IMR-90 (cell line): ENCODE results near the gene OR10S1. TPM values are rescaled to one million over a fixed set of nuclear protein-coding genes. Genes with fewer than 3 reads are reported as not detected.

ENCODE experiments used
- polyA plus RNA-seq, 3 experiments: library from polyadenylated mRNA; depleted of rRNA; stranded (reverse); fragments of >200 nt; gene quantifications; 2 replicates each; pipeline ENCODE4 v1.2.3, GENCODE V29; 2012; ENCODE audit warnings: low replicate concordance in 1 of 3
- total RNA-seq: library from RNA; depleted of rRNA; stranded (reverse); fragments of >200 nt; gene quantifications from 2 replicates; pipeline ENCODE4 v1.2.3, GENCODE V29; 2012; rRNA removed

OR10S1 gene
- total and polyA plus RNA-seq, 2 of the 4 experiments (the other 2 are of a cell fraction) = not detected

Other genes starting within 250 kb of the OR10S1 start
- gene ZNF202, start 236.1 kb downstream of the OR10S1 start, total RNA-seq = 8.2 and 9.2 TPM in 2 replicates
- gene ZNF202, start 236.1 kb downstream of the OR10S1 start, polyA plus RNA-seq (2012; rRNA removed) = 6.3 and 7.7 TPM in 2 replicates
- not detected in 2 replicates for gene OR6X1, start 223.3 kb downstream of the OR10S1 start, total RNA-seq
- not detected in 2 replicates for gene OR6X1, start 223.3 kb downstream of the OR10S1 start, polyA plus RNA-seq (2012; rRNA removed)
- not detected in 2 replicates for gene OR6M1, start 171.4 kb downstream of the OR10S1 start, total RNA-seq
- gene OR6M1, start 171.4 kb downstream of the OR10S1 start, polyA plus RNA-seq (2012; rRNA removed) = not detected in 2 replicates
- gene TMEM225, start 92.1 kb downstream of the OR10S1 start, total RNA-seq = not detected in 2 replicates
- gene TMEM225, start 92.1 kb downstream of the OR10S1 start, polyA plus RNA-seq (2012; rRNA removed) = not detected in 2 replicates
- gene OR8D4, start 75.6 kb downstream of the OR10S1 start, total RNA-seq = not detected in 2 replicates
- gene OR8D4, start 75.6 kb downstream of the OR10S1 start, polyA plus RNA-seq (2012; rRNA removed) = not detected in 2 replicates
- gene OR4D5, start 38.2 kb downstream of the OR10S1 start, total RNA-seq = not detected in 2 replicates
- not detected in 2 replicates for gene OR4D5, start 38.2 kb downstream of the OR10S1 start, polyA plus RNA-seq (2012; rRNA removed)
- gene OR6T1, start 33.9 kb downstream of the OR10S1 start, total RNA-seq = not detected in 2 replicates
- not detected in 2 replicates for gene OR6T1, start 33.9 kb downstream of the OR10S1 start, polyA plus RNA-seq (2012; rRNA removed)
- not detected in 2 replicates for gene OR10G6, start 17.4 kb upstream of the OR10S1 start, total RNA-seq
- not detected in 2 replicates for gene OR10G6, start 17.4 kb upstream of the OR10S1 start, polyA plus RNA-seq (2012; rRNA removed)
- not detected in 2 replicates for gene OR10G4, start 35.2 kb upstream of the OR10S1 start, total RNA-seq
- not detected in 2 replicates for gene OR10G4, start 35.2 kb upstream of the OR10S1 start, polyA plus RNA-seq (2012; rRNA removed)
- not detected in 2 replicates for gene OR10G9, start 45.2 kb upstream of the OR10S1 start, total RNA-seq
- gene OR10G9, start 45.2 kb upstream of the OR10S1 start, polyA plus RNA-seq (2012; rRNA removed) = not detected in 2 replicates
- not detected in 2 replicates for gene OR10G8, start 49.0 kb upstream of the OR10S1 start, total RNA-seq
- gene OR10G8, start 49.0 kb upstream of the OR10S1 start, polyA plus RNA-seq (2012; rRNA removed) = not detected in 2 replicates
- not detected in 2 replicates for gene OR10G7, start 63.5 kb upstream of the OR10S1 start, total RNA-seq
- not detected in 2 replicates for gene OR10G7, start 63.5 kb upstream of the OR10S1 start, polyA plus RNA-seq (2012; rRNA removed)
- 4.7 and 5.6 TPM in 2 replicates for gene VWA5A, start 137.7 kb upstream of the OR10S1 start, total RNA-seq
- 4.7 and 6.8 TPM in 2 replicates for gene VWA5A, start 137.7 kb upstream of the OR10S1 start, polyA plus RNA-seq (2012; rRNA removed)
- not detected in 2 replicates for gene OR10D3, start 205.6 kb upstream of the OR10S1 start, total RNA-seq
- gene OR10D3, start 205.6 kb upstream of the OR10S1 start, polyA plus RNA-seq (2012; rRNA removed) = not detected in 2 replicates